Lung (tissue), 16 donors: ENCODE results near the gene ACMSD. TPM values are rescaled to one million over a fixed set of nuclear protein-coding genes. Genes with fewer than 3 reads are reported as not detected.

ENCODE experiments used
- ATAC-seq: fragments of 200-7000 bp; cut with Tn5 transposase; one replicate; pipeline ENCODE4 v1.9.1; 2020; ENCODE audit warnings: moderate number of reproducible peaks; ENCODE audit not compliant: insufficient read depth, low FRiP score
- DNase-seq, 3 donors: peaks; one replicate each; pipeline ENCODE4 v3.0.0-alpha.2; 2013 to 2017
- H3K27ac ChIP-seq, 2 donors: one replicate each; pipeline ENCODE4 v1.5.1; 2013; ENCODE audit warnings: mild to moderate bottlenecking in 2 of 2, moderate library complexity in 2 of 2, control low read depth in 1 of 2, inconsistent platforms in 1 of 2, low read depth in 1 of 2, low read length in 1 of 2
- H3K27me3 ChIP-seq, 3 donors: one replicate each; pipeline ENCODE4 v1.5.1; 2013; ENCODE audit warnings: low read length in 2 of 3; ENCODE audit not compliant: control insufficient read depth in 3 of 3, insufficient read depth in 3 of 3
- H3K36me3 ChIP-seq, 4 donors: one replicate each; pipeline ENCODE4 v1.5.1; 2013; ENCODE audit warnings: low read length in 4 of 4, mild to moderate bottlenecking in 1 of 4, moderate library complexity in 1 of 4; ENCODE audit not compliant: control insufficient read depth in 4 of 4, insufficient read depth in 4 of 4
- H3K4me1 ChIP-seq, 5 donors: one replicate each; pipeline ENCODE4 v1.5.1; 2013; ENCODE audit warnings: low read length in 5 of 5, mild to moderate bottlenecking in 2 of 5, moderate library complexity in 1 of 5; ENCODE audit not compliant: control insufficient read depth in 5 of 5, insufficient read depth in 5 of 5
- H3K4me3 ChIP-seq: one replicate; pipeline ENCODE4 v1.5.1; 2013; ENCODE audit warnings: mild to moderate bottlenecking, control low read depth, moderate library complexity
- H3K9ac ChIP-seq, 2 donors: one replicate each; pipeline ENCODE4 v1.5.1; 2013; ENCODE audit warnings: low read length in 2 of 2, control low read depth in 1 of 2; ENCODE audit not compliant: insufficient read depth in 1 of 2
- H3K9me3 ChIP-seq, 4 donors: one replicate each; pipeline ENCODE4 v1.5.1; 2013; ENCODE audit warnings: low read length in 3 of 4, mild to moderate bottlenecking in 1 of 4, moderate library complexity in 1 of 4; ENCODE audit not compliant: control insufficient read depth in 4 of 4, insufficient read depth in 3 of 4
- WGBS, 2 donors: extraction: QIAGEN DNeasy Blood & Tissue Kit; methylation state at CpG; one replicate each; pipeline ENCODE4 v1.1.7; 2013; 5-methylcytosine and 5-hydroxymethylcytosine counted together
- long read RNA-seq, 5 donors: transcript quantifications; one replicate each; lab custom pipeline, GENCODE V29; 2026
- polyA plus RNA-seq, 2 donors: library from polyadenylated mRNA; stranded (reverse); fragments of 200-250 nt; gene quantifications; one replicate each; pipeline ENCODE4 v1.2.1, GENCODE V29; 2013
- total RNA-seq, 2 donors: library from RNA; depleted of rRNA in 1 of 2; stranded (reverse); fragments of >200 nt in 1 of 2; gene quantifications; one replicate each; pipeline ENCODE4 v1.2.1, GENCODE V29; 2014 to 2021
- TF ChIP-seq, protein P1 (sequence below): IDR thresholded peaks from 2 replicates; pipeline ENCODE4 v1.5.1; 2012; ENCODE audit warnings: mild to moderate bottlenecking; ENCODE audit errors: control extremely low read depth, extremely low read depth
- donor health status: control.
- donor health status: control.
- donor health status: Bipolar disorder and iron deficiency.
- donor health status: healthy.
- donor health status: DM: yes; HTN: yes; CAD: no.

ACMSD gene
- total RNA-seq: under 1 TPM in 1 of 2 donors, not detected in 1; 0.12 TPM
- under 1 TPM; 0.08 to 0.14 TPM for polyA plus RNA-seq
- long read RNA-seq, donor 1: 0 reads
- long read RNA-seq, donor 2: 0 reads
- long read RNA-seq, donor 3: 0 reads
- long read RNA-seq, donor 4: 0 reads
- long read RNA-seq, donor 5: 0 reads

DNA sequence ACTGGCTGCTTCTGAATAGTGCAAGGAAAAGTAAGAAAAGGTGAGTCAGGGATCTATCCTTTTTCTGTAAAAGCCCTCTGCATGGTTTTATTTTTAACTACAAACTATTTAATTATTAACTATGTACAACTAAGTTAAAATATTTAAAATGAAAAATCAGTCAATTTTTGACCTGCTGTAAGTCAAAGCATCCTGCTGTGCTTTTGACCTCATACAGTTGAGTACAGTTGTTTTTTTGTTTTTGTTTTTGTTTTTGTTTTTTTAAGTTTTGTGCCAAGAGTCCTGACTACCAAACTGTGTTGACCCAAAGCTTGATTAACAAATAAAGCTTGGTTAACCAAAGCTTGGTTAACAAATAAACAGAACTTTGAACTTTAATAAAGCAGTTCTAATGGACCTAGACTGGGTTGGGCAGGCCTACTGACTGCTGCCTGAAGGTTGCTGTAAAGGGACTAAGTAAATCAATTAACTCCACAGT lies at the start of gene ACMSD:
TSS of gene ACMSD (plus strand) at position 474 of the 478 bp plus-strand sequence. CDS start 67 bp downstream, outside the sequence.
- ATAC-seq (no peak), DNase-seq (no peak)
- Histone ChIP-seq H3K4me3 (no peak within 1 kb of the TSS), H3K9me3 (peaks cover 0 to 6% (median 0%) of the 10 kb centered on the region in 4 donors), H3K27me3 (no peaks in the 10 kb centered on the region), H3K36me3 (no peaks in the 10 kb centered on the region), H3K9ac (no peak within 1 kb of the TSS), H3K27ac (peak within 1 kb of the TSS in 1 of 2 donors; percentile 77), H3K4me1 (peaks cover 0 to 2% (median 0%) of the 10 kb centered on the region in 5 donors)
- TF ChIP-seq, protein P1, sequence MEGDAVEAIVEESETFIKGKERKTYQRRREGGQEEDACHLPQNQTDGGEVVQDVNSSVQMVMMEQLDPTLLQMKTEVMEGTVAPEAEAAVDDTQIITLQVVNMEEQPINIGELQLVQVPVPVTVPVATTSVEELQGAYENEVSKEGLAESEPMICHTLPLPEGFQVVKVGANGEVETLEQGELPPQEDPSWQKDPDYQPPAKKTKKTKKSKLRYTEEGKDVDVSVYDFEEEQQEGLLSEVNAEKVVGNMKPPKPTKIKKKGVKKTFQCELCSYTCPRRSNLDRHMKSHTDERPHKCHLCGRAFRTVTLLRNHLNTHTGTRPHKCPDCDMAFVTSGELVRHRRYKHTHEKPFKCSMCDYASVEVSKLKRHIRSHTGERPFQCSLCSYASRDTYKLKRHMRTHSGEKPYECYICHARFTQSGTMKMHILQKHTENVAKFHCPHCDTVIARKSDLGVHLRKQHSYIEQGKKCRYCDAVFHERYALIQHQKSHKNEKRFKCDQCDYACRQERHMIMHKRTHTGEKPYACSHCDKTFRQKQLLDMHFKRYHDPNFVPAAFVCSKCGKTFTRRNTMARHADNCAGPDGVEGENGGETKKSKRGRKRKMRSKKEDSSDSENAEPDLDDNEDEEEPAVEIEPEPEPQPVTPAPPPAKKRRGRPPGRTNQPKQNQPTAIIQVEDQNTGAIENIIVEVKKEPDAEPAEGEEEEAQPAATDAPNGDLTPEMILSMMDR: no peak

DNA sequence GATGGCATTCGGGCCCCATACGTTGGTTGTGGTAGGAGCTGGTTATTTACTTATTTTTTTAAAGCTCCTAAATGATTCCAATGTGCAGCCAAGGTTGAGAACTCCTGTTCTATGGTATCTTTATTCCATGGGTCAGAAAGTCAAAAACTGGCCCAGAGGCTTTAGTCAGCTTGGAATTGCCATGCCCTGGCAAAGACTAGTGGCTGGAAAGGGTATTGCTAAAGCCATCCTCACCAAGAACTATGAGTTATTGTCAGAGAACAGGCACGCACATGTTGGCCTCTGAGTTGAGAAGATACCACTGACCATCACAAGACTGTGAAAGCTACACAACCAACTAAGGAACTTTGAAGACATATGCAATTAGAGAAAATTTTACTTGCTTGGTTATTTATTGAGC lies 47.9 kb upstream of the ACMSD start:
- no peak for DNase-seq
- 85 to 93% methylated on average over 3 of the region's 3 CpGs for WGBS, 2 donors
- no peak for ATAC-seq
- Histone ChIP-seq H3K27me3 (no peaks in the 10 kb centered on the region), H3K27ac (no peak overlapping the region), H3K36me3 (no peaks in the 10 kb centered on the region), H3K4me1 (peaks cover 0 to 3% (median 0%) of the 10 kb centered on the region in 5 donors), H3K4me3 (no peak overlapping the region), H3K9me3 (peaks cover 0 to 6% (median 0%) of the 10 kb centered on the region in 4 donors), H3K9ac (no peak overlapping the region)
- TF ChIP-seq, protein P1: no peak

DNA sequence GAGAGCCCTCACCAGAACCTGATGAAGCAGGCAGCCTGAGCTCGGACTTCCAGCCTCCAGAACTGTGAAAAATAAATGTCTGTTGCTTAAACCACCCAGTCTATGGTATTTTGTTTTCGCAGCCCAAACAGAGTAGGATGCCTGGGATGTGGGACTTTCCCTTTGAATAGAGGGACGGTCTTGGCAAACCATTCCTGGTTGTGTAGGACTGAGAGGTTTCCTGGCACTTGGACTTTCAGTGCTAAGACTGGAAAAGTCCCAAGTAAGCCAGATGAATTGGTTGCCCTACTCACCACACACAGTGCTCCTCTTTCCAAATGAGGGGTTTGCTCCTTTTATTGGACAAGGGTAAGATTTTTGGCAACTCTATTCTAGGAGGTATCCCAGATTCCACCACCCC lies 46.8 kb upstream of the ACMSD start:
- 73 to 89% methylated on average over 3 of the region's 3 CpGs for WGBS, 2 donors
- Histone ChIP-seq H3K4me1 (no peaks in the 10 kb centered on the region), H3K9me3 (peaks cover 0 to 6% (median 0%) of the 10 kb centered on the region in 4 donors), H3K36me3 (no peaks in the 10 kb centered on the region), H3K9ac (no peak overlapping the region), H3K27ac (no peak overlapping the region), H3K27me3 (no peaks in the 10 kb centered on the region), H3K4me3 (no peak overlapping the region)
- TF ChIP-seq, protein P1: no peak
- ATAC-seq: no peak
- no peak for DNase-seq

DNA sequence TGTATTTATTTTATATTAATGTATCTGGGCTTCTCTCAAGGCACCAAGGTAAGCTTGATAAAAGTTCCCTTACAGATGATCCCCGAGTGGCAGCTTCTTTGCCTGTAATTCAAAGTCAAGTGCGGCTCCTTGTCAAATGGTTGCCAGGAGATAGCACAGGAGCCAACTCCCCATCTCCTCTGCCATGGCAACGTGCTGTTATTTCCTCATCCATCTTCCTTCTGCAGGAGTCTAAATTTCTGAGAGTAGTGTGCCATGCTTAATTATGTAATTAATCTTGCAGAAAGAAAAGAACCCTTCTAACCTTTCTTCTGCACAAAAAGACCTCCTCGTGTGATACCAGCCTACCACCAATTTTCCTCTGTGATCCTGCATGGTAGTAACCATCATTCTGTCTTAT lies 46.2 kb upstream of the ACMSD start:
- TF ChIP-seq, protein P1: no peak
- no peak overlapping the region for H3K4me3 ChIP-seq
- H3K9ac ChIP-seq: no peak overlapping the region
- H3K4me1 ChIP-seq: no peaks in the 10 kb centered on the region
- H3K27ac ChIP-seq: no peak overlapping the region
- H3K27me3 ChIP-seq: no peaks in the 10 kb centered on the region
- no peaks in the 10 kb centered on the region for H3K36me3 ChIP-seq
- 71 to 81% methylated on average over 4 of the region's 4 CpGs for WGBS, 2 donors
- no peak for ATAC-seq
- peaks cover 0 to 4% (median 0%) of the 10 kb centered on the region in 4 donors for H3K9me3 ChIP-seq
- no peak for DNase-seq
